GM12878 (cell line): ENCODE data around the gene ADAM21. TPM values are rescaled to one million over a fixed set of nuclear protein-coding genes. Genes with fewer than 3 reads are reported as not detected.

Experiments used
- ATAC-seq: fragments of 200-7000 bp; cut with Tn5 transposase; 3 replicates; pipeline ENCODE4 v1.9.1; 2020; ENCODE audit warnings: mild to moderate bottlenecking, moderate library complexity
- BruUV-seq: library from RNA; stranded (reverse); fragments of 400-500 nt; replicated peaks from 2 replicates; lab custom pipeline; 2021; lab: Mats Ljungman, UMichigan
- CTCF ChIA-PET: fragments of 300-600 bp; sonication (Branson Sonifier 250); formaldehyde crosslinking; extraction: SDS; loops from one replicate; lab custom pipeline; 2021; ENCODE audit warnings: inconsistent platforms; lab: Yijun Ruan, JAX
- POLR2A ChIA-PET: fragments of 350-600 bp; formaldehyde crosslinking; extraction: SDS; loops from one replicate; lab custom pipeline; 2021; ENCODE audit warnings: inconsistent platforms; lab: Charles Lee
- RAD21 ChIA-PET: fragments of 300-600 bp; sonication (Branson Sonifier 250); formaldehyde crosslinking; loops from one replicate; lab custom pipeline; 2023; ENCODE audit warnings: antibody characterized with exemption; ENCODE audit not compliant: unreplicated experiment; lab: Charles Lee
- SMC1A ChIA-PET: fragments of 300-600 bp; sonication (Branson Sonifier 250); formaldehyde crosslinking; loops from one replicate; lab custom pipeline; 2023; ENCODE audit not compliant: unreplicated experiment, uncharacterized antibody; lab: Charles Lee
- DNase-seq: peaks from one replicate; pipeline ENCODE4 v3.0.0-alpha.2; 2011; ENCODE audit warnings: low read depth, low spot score
- FAIRE-seq: peaks from 3 replicates; lab custom pipeline; 2011; peaks lifted over from hg19 to GRCh38; lab: Jason Lieb, UNC
- H2AFZ ChIP-seq: 2 replicates; pipeline ENCODE4 v1.6.0; 2011; ENCODE audit warnings: low read depth, low read length, control low read depth; ENCODE audit not compliant: control insufficient read depth
- H3K27ac ChIP-seq: 2 replicates; pipeline ENCODE4 v1.5.1; 2011; ENCODE audit warnings: control low read depth; ENCODE audit not compliant: control insufficient read depth, insufficient read depth
- H3K27me3 ChIP-seq, 2 experiments: replicated peaks in 1 of 2; 2 replicates each; pipeline versions ENCODE4 v1.6.0 to v1.6.1; 2011; ENCODE audit warnings: low read length in 1 of 2; ENCODE audit not compliant: control insufficient read depth in 2 of 2, insufficient read depth in 2 of 2
- H3K36me3 ChIP-seq, 2 experiments: 2 replicates each; pipeline ENCODE4 v1.5.1; 2011; ENCODE audit warnings: low read length in 1 of 2; ENCODE audit not compliant: control insufficient read depth in 2 of 2, insufficient read depth in 2 of 2
- H3K4me1 ChIP-seq: 2 replicates; pipeline ENCODE4 v1.6.1; 2011; ENCODE audit warnings: mild to moderate bottlenecking, low read length, moderate library complexity, mixed read lengths; ENCODE audit not compliant: control insufficient read depth, insufficient read depth
- H3K4me2 ChIP-seq: 2 replicates; pipeline ENCODE4 v1.6.0; 2011; ENCODE audit warnings: control low read depth; ENCODE audit not compliant: control insufficient read depth, insufficient read depth
- H3K4me3 ChIP-seq: fragments of 200-600 bp; sonication (generic); 2 replicates; pipeline ENCODE4 v1.5.1; 2016
- H3K79me2 ChIP-seq: 2 replicates; pipeline ENCODE4 v1.6.0; 2011; ENCODE audit warnings: low read length; ENCODE audit not compliant: control insufficient read depth, insufficient read depth
- H3K9ac ChIP-seq: 2 replicates; pipeline ENCODE4 v1.8.0; 2011; ENCODE audit warnings: low read length, control low read depth, mixed read lengths; ENCODE audit not compliant: control insufficient read depth, insufficient read depth
- H3K9me3 ChIP-seq: replicated peaks from 3 replicates; pipeline ENCODE4 v1.5.1; 2011; ENCODE audit warnings: mild to moderate bottlenecking, low read length; ENCODE audit not compliant: control insufficient read depth, insufficient read depth
- H4K20me1 ChIP-seq: 2 replicates; pipeline ENCODE4 v1.6.0; 2011; ENCODE audit not compliant: control insufficient read depth, insufficient read depth
- EP300 ChIP-seq, 2 experiments: fragments of 150-350 bp in 1 of 2; IDR thresholded peaks; 2 replicates each; pipeline ENCODE4 v1.6.1; 2011 to 2012; ENCODE audit warnings: low read depth in 2 of 2, low read length in 2 of 2, borderline replicate concordance in 1 of 2, improper control_type of control experiment in 1 of 2, inconsistent platforms in 1 of 2; ENCODE audit not compliant: control insufficient read depth in 1 of 2
- NRF1 ChIP-seq: conservative IDR thresholded peaks from 2 replicates; pipeline ENCODE4 v1.6.1; 2011; ENCODE audit warnings: mild to moderate bottlenecking, low read depth, low read length, improper control_type of control experiment
- PAX5 ChIP-seq: IDR thresholded peaks from 2 replicates; pipeline ENCODE4 v1.6.1; 2011; ENCODE audit warnings: low read depth, low read length, borderline replicate concordance
- POLR2AphosphoS5 ChIP-seq: IDR thresholded peaks from 2 replicates; pipeline ENCODE4 v1.6.1; 2011; ENCODE audit warnings: mild to moderate bottlenecking, low read length, inconsistent platforms
- RAD51 ChIP-seq: fragments of 450-650 bp; IDR thresholded peaks from 2 replicates; pipeline ENCODE4 v1.6.1; 2016; ENCODE audit warnings: moderate library complexity, mild to moderate bottlenecking, inconsistent platforms
- RELA ChIP-seq: fragments of 450-650 bp; IDR thresholded peaks from 2 replicates; pipeline ENCODE4 v1.8.0; 2014; ENCODE audit warnings: borderline replicate concordance; ENCODE audit not compliant: partially characterized antibody
- SPI1 ChIP-seq: IDR thresholded peaks from 2 replicates; pipeline ENCODE4 v1.6.1; 2011; ENCODE audit warnings: low read depth, mild to moderate bottlenecking, low read length, moderate library complexity, borderline replicate concordance; ENCODE audit not compliant: insufficient read depth
- WGBS: methylation state at CpG from one replicate; pipeline ENCODE4 v1.1.6; 2016; ENCODE audit warnings: low lambda C conversion rate; ENCODE audit not compliant: insufficient replicate concordance, insufficient coverage; ENCODE audit errors: missing lambda C conversion rate; 5-methylcytosine and 5-hydroxymethylcytosine counted together
- in situ Hi-C: fragments of 300-500 bp; cut with MboI; formaldehyde crosslinking; loops from 9 replicates; pipeline ENCODE4 v1.14.3; 2018; ENCODE audit warnings: mixed read lengths
- intact Hi-C: fragments of 100-400 bp; cut with micrococcal nuclease; formaldehyde crosslinking; loops from one replicate; pipeline ENCODE4 v1.14.2; 2022; ENCODE audit not compliant: unreplicated experiment
- polyA plus RNA-seq, 11 experiments: library from polyadenylated mRNA; depleted of rRNA in 4 of 11; unstranded in 6 of 11; stranded (reverse) in 5 of 11; fragments of >200 nt; fragmentation: Nextera tagmentation in 4 of 11; fragmentation: Illumina TruSeq in 1 of 11; extraction: Ambion mirVana in 4 of 11; extraction: Trizol in 1 of 11; gene quantifications; 1 replicate in 1 of 11; 2 replicates in 10 of 11; pipeline versions ENCODE4 v1.2.1 to v1.2.3, GENCODE V29; 2011 to 2016; ENCODE audit warnings: inconsistent platforms in 2 of 11, missing spikeins in 2 of 11, low read depth in 1 of 11
- total RNA-seq, 4 experiments: library from RNA; depleted of rRNA in 3 of 4; stranded (reverse); fragments of >200 nt in 3 of 4; fragmentation: Illumina TruSeq in 1 of 4; extraction: Trizol in 1 of 4; gene quantifications; 2 replicates each; pipeline versions ENCODE4 v1.2.1 to v1.2.3, GENCODE V29; 2013 to 2021
- TF ChIP-seq, protein P1 (sequence below): fragments of 450-650 bp; IDR thresholded peaks from 2 replicates; pipeline ENCODE4 v1.6.1; 2017; ENCODE audit warnings: mild to moderate bottlenecking, moderate library complexity
- TF ChIP-seq, protein P2 (sequence below): fragments of 450-650 bp; IDR thresholded peaks from 2 replicates; pipeline ENCODE4 v1.6.1; 2017; ENCODE audit warnings: borderline replicate concordance

The ADAM21 gene
- total and polyA plus RNA-seq, 10 of the 15 experiments (the other 5 are each of a cell fraction or from before 2014, with no cell fraction given): 0.04 to 0.16 (median 0.13) TPM; not detected in 1

DNA sequence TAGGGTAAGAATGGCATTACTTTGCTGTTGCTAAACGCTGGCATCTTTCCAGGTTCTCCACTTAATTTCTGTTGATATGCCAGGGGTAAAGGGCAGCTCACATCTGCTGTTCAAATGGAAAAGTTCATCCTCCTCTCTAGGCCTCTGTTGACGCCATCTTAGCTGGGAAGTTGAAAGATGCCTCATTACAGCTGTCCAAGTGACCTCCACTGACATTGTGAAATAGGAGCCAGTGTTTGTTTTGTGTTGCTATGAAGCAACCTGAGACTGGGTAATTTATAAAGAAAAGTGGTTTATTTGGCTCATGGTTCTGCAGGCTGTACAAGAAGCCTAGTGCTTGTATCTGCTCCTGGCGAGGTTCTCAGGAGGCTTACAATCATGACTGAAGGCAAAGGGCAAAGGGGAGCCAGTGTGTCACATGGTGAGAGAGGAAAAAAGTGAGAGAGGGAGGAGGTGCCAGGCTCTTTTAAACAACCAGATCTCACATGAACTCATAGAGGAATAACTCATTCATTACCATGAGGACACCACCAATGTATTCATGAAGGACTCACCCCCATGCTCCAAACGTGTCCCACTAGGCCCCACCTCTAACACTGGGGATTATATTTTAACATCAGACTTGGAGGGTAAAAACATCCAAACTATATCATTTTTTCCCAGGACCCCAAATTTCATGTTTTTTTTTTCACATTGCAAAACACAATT lies 3.2 kb upstream of the ADAM21 start:
- no peaks in the 10 kb centered on the region for H4K20me1 ChIP-seq
- H3K36me3 ChIP-seq: no peaks in the 10 kb centered on the region
- ChIA-PET POLR2A (no interaction called here), RAD21 (no interaction called here), CTCF (no interaction called here), SMC1A (no interaction called here)
- H3K4me3 ChIP-seq: no peak overlapping the region
- no peak overlapping the region for H3K27ac ChIP-seq
- no peak overlapping the region for H3K4me2 ChIP-seq
- DNase-seq (no peak), FAIRE-seq (no peak), ATAC-seq (no peak)
- TF ChIP-seq EP300 (IDR thresholded peaks at IDR 0.05; ENCODE audit: borderline replicate concordance in 1 of 2, control insufficient read depth in 1 of 2, low read depth in 2 of 2, low read length in 2 of 2): no peak
- no peak for TF ChIP-seq SPI1
- no peak for TF ChIP-seq RAD51
- no peaks in the 10 kb centered on the region; the same call in 1 of the 2 replicates for H3K4me1 ChIP-seq
- intact Hi-C loops (no loop called here), in situ Hi-C loops (no loop called here)
- H3K27me3 ChIP-seq: no peaks in the 10 kb centered on the region; a peak in 1 of 4 replicates
- H3K9me3 ChIP-seq: no peaks in the 10 kb centered on the region; the same call in 2 of the 3 replicates
- BruUV-seq: no TSS peak
- no peaks in the 10 kb centered on the region for H3K79me2 ChIP-seq
- no peak overlapping the region for H3K9ac ChIP-seq
- H2AFZ ChIP-seq: no peak overlapping the region
- 0% methylated on average over 4 of the region's 4 CpGs for WGBS

DNA sequence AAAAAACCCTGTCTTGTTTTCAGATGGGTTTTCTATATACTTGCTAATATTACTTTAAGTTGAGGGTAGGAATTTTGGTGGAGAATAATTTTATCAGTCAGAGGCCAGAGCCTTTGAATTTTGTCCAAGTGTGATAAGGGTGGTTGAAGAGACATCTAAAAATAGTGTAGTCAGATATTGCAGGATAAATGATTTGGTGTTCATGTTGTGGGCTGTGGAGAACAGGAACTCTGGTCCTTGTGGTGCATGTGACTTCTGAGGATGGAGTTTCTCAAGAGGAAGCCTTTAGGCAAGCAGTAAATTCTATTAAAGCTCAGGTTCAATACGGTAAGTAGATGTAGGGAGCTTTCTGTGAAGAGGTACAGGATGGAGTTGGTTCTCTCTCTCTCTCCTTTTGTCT lies 2.8 kb downstream of the ADAM21 start:
- no peak overlapping the region for H2AFZ ChIP-seq
- DNase-seq (no peak), ATAC-seq (no peak), FAIRE-seq (no peak)
- BruUV-seq: no TSS peak
- RAD21 ChIA-PET: no interaction called here
- H3K4me3 ChIP-seq: no peak overlapping the region
- 64% methylated on average over 1 of the region's 1 CpG for WGBS
- no peaks in the 10 kb centered on the region for H3K79me2 ChIP-seq
- H3K9me3 ChIP-seq: no peaks in the 10 kb centered on the region
- POLR2A ChIA-PET: no interaction called here
- H3K27me3 ChIP-seq: peaks cover 0 to 3% of the 10 kb centered on the region in 2 experiments; a peak in 1 of 4 replicates
- no peaks in the 10 kb centered on the region for H4K20me1 ChIP-seq
- SMC1A ChIA-PET: no interaction called here
- H3K4me2 ChIP-seq: no peak overlapping the region
- H3K9ac ChIP-seq: no peak overlapping the region
- intact Hi-C loops (no loop called here), in situ Hi-C loops (no loop called here)
- CTCF ChIA-PET: interaction anchor here (0.9 kb wide), 1 partner anchor 363 kb away, joined by 3 read pairs; no protein-coding TSS in a partner anchor
- H3K27ac ChIP-seq: no peak overlapping the region
- H3K4me1 ChIP-seq: no peaks in the 10 kb centered on the region
- no peaks in the 10 kb centered on the region for H3K36me3 ChIP-seq
- TF ChIP-seq, protein P1, sequence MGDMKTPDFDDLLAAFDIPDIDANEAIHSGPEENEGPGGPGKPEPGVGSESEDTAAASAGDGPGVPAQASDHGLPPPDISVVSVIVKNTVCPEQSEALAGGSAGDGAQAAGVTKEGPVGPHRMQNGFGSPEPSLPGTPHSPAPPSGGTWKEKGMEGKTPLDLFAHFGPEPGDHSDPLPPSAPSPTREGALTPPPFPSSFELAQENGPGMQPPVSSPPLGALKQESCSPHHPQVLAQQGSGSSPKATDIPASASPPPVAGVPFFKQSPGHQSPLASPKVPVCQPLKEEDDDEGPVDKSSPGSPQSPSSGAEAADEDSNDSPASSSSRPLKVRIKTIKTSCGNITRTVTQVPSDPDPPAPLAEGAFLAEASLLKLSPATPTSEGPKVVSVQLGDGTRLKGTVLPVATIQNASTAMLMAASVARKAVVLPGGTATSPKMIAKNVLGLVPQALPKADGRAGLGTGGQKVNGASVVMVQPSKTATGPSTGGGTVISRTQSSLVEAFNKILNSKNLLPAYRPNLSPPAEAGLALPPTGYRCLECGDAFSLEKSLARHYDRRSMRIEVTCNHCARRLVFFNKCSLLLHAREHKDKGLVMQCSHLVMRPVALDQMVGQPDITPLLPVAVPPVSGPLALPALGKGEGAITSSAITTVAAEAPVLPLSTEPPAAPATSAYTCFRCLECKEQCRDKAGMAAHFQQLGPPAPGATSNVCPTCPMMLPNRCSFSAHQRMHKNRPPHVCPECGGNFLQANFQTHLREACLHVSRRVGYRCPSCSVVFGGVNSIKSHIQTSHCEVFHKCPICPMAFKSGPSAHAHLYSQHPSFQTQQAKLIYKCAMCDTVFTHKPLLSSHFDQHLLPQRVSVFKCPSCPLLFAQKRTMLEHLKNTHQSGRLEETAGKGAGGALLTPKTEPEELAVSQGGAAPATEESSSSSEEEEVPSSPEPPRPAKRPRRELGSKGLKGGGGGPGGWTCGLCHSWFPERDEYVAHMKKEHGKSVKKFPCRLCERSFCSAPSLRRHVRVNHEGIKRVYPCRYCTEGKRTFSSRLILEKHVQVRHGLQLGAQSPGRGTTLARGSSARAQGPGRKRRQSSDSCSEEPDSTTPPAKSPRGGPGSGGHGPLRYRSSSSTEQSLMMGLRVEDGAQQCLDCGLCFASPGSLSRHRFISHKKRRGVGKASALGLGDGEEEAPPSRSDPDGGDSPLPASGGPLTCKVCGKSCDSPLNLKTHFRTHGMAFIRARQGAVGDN: no peak
- no peak for TF ChIP-seq POLR2AphosphoS5
- TF ChIP-seq, protein P2, sequence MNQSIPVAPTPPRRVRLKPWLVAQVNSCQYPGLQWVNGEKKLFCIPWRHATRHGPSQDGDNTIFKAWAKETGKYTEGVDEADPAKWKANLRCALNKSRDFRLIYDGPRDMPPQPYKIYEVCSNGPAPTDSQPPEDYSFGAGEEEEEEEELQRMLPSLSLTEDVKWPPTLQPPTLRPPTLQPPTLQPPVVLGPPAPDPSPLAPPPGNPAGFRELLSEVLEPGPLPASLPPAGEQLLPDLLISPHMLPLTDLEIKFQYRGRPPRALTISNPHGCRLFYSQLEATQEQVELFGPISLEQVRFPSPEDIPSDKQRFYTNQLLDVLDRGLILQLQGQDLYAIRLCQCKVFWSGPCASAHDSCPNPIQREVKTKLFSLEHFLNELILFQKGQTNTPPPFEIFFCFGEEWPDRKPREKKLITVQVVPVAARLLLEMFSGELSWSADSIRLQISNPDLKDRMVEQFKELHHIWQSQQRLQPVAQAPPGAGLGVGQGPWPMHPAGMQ: no peak
- no peak for TF ChIP-seq PAX5
- TF ChIP-seq NRF1: no peak
- TF ChIP-seq RELA: no peak
